ENCODE data around the gene RICTOR.

DNA sequence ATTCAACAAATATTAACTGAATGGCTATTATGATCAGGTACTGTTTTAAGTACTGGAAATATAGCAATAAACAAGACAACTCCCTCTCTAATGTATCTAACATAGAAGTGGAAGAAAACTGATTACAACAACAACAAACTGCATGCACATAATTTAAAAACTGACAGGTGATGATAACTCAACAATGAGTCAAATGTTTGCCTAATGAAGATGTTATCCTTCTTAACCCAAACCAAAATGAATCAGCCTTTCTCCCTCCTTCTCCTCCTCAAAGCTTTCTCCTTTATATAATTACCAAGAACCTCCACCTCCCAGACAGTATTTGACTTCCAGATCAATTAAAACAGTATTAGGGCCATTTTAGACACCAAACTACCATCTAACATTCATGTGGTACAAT, 49.3 kb downstream of the RICTOR start:
- TF ChIP-seq, protein P1, sequence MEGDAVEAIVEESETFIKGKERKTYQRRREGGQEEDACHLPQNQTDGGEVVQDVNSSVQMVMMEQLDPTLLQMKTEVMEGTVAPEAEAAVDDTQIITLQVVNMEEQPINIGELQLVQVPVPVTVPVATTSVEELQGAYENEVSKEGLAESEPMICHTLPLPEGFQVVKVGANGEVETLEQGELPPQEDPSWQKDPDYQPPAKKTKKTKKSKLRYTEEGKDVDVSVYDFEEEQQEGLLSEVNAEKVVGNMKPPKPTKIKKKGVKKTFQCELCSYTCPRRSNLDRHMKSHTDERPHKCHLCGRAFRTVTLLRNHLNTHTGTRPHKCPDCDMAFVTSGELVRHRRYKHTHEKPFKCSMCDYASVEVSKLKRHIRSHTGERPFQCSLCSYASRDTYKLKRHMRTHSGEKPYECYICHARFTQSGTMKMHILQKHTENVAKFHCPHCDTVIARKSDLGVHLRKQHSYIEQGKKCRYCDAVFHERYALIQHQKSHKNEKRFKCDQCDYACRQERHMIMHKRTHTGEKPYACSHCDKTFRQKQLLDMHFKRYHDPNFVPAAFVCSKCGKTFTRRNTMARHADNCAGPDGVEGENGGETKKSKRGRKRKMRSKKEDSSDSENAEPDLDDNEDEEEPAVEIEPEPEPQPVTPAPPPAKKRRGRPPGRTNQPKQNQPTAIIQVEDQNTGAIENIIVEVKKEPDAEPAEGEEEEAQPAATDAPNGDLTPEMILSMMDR (IDR thresholded peaks at IDR 0.05): no peak
- TF ChIP-seq POLR2A (IDR thresholded peaks at IDR 0.05): no peak
- no peak for TF ChIP-seq EP300 (IDR thresholded peaks at IDR 0.05)
